ENCODE results near the gene ATG16L2.
"Not testable (repeated sequence)": the region's sequence is repeated elsewhere in the genome, so short reads cannot be mapped to it uniquely, and the experiment has no call there.

The ATG16L2 gene

GRCh38 chr11:72826191-72826941, 12.2 kb downstream of the ATG16L2 start:
- no peak overlapping the region for H3K4me3 ChIP-seq (ENCODE audit: low read depth, low read length)
- no peak overlapping the region for H3K9ac ChIP-seq (ENCODE audit: low read length)
- H3K9me3 ChIP-seq (ENCODE audit: insufficient read depth, low read depth, low read length), result no peaks in the 10 kb centered on the region
- no peak overlapping the region for H2AK5ac ChIP-seq (ENCODE audit: low read length)
- H3K27ac ChIP-seq (ENCODE audit: low read depth, low read length), result no peak overlapping the region
- H3K23ac ChIP-seq (ENCODE audit: low read length), result no peak overlapping the region
- H3K79me1 ChIP-seq (ENCODE audit: low read length), result peaks cover 2% of the 10 kb centered on the region
- no peak overlapping the region for H3K14ac ChIP-seq (ENCODE audit: low read length)
- H4K12ac ChIP-seq (ENCODE audit: low read depth, low read length), result no peak overlapping the region
- WGBS (ENCODE audit: extremely low coverage, insufficient coverage, insufficient read length), result no CpG with 5 or more reads among the region's 15 CpGs
- peaks cover 5 to 9% of the 10 kb centered on the region in 2 experiments for H3K4me1 ChIP-seq (ENCODE audit: control insufficient read depth in 1 of 2, insufficient read depth in 2 of 2, low read length in 2 of 2)
- no peak overlapping the region for H3K4ac ChIP-seq (ENCODE audit: low read depth, low read length)
- H3K18ac ChIP-seq (ENCODE audit: low read length), result no peak overlapping the region
- H3K36me3 ChIP-seq (ENCODE audit: control insufficient read depth in 1 of 2, insufficient read depth in 2 of 2, low read length in 2 of 2), result no peaks in the 10 kb centered on the region
- H2BK120ac ChIP-seq (ENCODE audit: insufficient read depth, low read length, poor library complexity), result no peak overlapping the region
- H2BK5ac ChIP-seq (ENCODE audit: low read depth, low read length, poor library complexity), result no peak overlapping the region
- H3K79me2 ChIP-seq (ENCODE audit: control insufficient read depth, insufficient read depth, low read length, poor library complexity), result no peaks in the 10 kb centered on the region
- H3K27me3 ChIP-seq (ENCODE audit: insufficient read depth, low read length), result no peaks in the 10 kb centered on the region
- no peak overlapping the region for H2AFZ ChIP-seq (ENCODE audit: insufficient read depth, low read length, poor library complexity)
- no peak overlapping the region for H2BK12ac ChIP-seq (ENCODE audit: low read length)
- H3K4me2 ChIP-seq (ENCODE audit: low read length), result no peak overlapping the region
- H4K8ac ChIP-seq (ENCODE audit: low read depth, low read length), result no peak overlapping the region
- H4K91ac ChIP-seq (ENCODE audit: low read depth, low read length), result no peak overlapping the region
- no peak for DNase-seq

- Histone ChIP-seq H3K4me2 (ENCODE audit: low read length) (no peak overlapping the region), H4K91ac (ENCODE audit: low read depth, low read length) (no peak overlapping the region), H3K27me3 (ENCODE audit: insufficient read depth, low read length) (no peaks in the 10 kb centered on the region), H3K36me3 (ENCODE audit: control insufficient read depth in 1 of 2, insufficient read depth in 2 of 2, low read length in 2 of 2) (no peaks in the 10 kb centered on the region), H3K4ac (ENCODE audit: low read depth, low read length) (no peak overlapping the region), H3K27ac (ENCODE audit: low read depth, low read length) (no peak overlapping the region), H2BK120ac (ENCODE audit: insufficient read depth, low read length, poor library complexity) (no peak overlapping the region), H2BK12ac (ENCODE audit: low read length) (no peak overlapping the region), H2AK5ac (ENCODE audit: low read length) (no peak overlapping the region), H3K9me3 (ENCODE audit: insufficient read depth, low read depth, low read length) (no peaks in the 10 kb centered on the region), H2BK5ac (ENCODE audit: low read depth, low read length, poor library complexity) (no peak overlapping the region), H4K8ac (ENCODE audit: low read depth, low read length) (no peak overlapping the region), H3K23ac (ENCODE audit: low read length) (no peak overlapping the region), H3K79me2 (ENCODE audit: control insufficient read depth, insufficient read depth, low read length, poor library complexity) (no peaks in the 10 kb centered on the region), H3K79me1 (ENCODE audit: low read length) (no peaks in the 10 kb centered on the region), H3K4me1 (ENCODE audit: control insufficient read depth in 1 of 2, insufficient read depth in 2 of 2, low read length in 2 of 2) (peaks cover 3 to 4% of the 10 kb centered on the region in 2 experiments), H3K14ac (ENCODE audit: low read length) (no peak overlapping the region), H3K4me3 (ENCODE audit: low read depth, low read length) (no peak overlapping the region), H3K9ac (ENCODE audit: low read length) (no peak overlapping the region), H3K18ac (ENCODE audit: low read length) (no peak overlapping the region), H4K12ac (ENCODE audit: low read depth, low read length) (no peak overlapping the region), H2AFZ (ENCODE audit: insufficient read depth, low read length, poor library complexity) (no peak overlapping the region)
- DNase-seq, result peak in 1 of 2 donors; percentile 72
- WGBS (ENCODE audit: extremely low coverage, insufficient coverage, insufficient read length), result no CpG with 5 or more reads among the region's 8 CpGs
Observed at GRCh38 chr11:72826942-72827480, 12.8 kb downstream of the ATG16L2 start.

GRCh38 chr11:72827656-72828055, 13.4 kb downstream of the ATG16L2 start:
- not testable (repeated sequence) for H2BK5ac ChIP-seq (ENCODE audit: low read depth, low read length, poor library complexity); H4K12ac ChIP-seq (ENCODE audit: low read depth, low read length); H4K8ac ChIP-seq (ENCODE audit: low read depth, low read length); H3K9ac ChIP-seq (ENCODE audit: low read length); H3K23ac ChIP-seq (ENCODE audit: low read length); H3K79me1 ChIP-seq (ENCODE audit: low read length); H4K91ac ChIP-seq (ENCODE audit: low read depth, low read length); H3K4me2 ChIP-seq (ENCODE audit: low read length); H3K18ac ChIP-seq (ENCODE audit: low read length); H3K4me1 ChIP-seq (ENCODE audit: control insufficient read depth in 1 of 2, insufficient read depth in 2 of 2, low read length in 2 of 2); H3K9me3 ChIP-seq (ENCODE audit: insufficient read depth, low read depth, low read length); H3K79me2 ChIP-seq (ENCODE audit: control insufficient read depth, insufficient read depth, low read length, poor library complexity); H3K4me3 ChIP-seq (ENCODE audit: low read depth, low read length); H2AK5ac ChIP-seq (ENCODE audit: low read length); H3K27ac ChIP-seq (ENCODE audit: low read depth, low read length); H2BK12ac ChIP-seq (ENCODE audit: low read length); H2BK120ac ChIP-seq (ENCODE audit: insufficient read depth, low read length, poor library complexity); H2AFZ ChIP-seq (ENCODE audit: insufficient read depth, low read length, poor library complexity); H3K14ac ChIP-seq (ENCODE audit: low read length); H3K4ac ChIP-seq (ENCODE audit: low read depth, low read length); H3K36me3 ChIP-seq (ENCODE audit: control insufficient read depth in 1 of 2, insufficient read depth in 2 of 2, low read length in 2 of 2); H3K27me3 ChIP-seq (ENCODE audit: insufficient read depth, low read length)
- peak; percentile 62 to 83 for DNase-seq
- WGBS (ENCODE audit: extremely low coverage, insufficient coverage, insufficient read length), result no CpG with 5 or more reads among the region's 11 CpGs

- Histone ChIP-seq H3K23ac (ENCODE audit: low read length) (no peak overlapping the region), H4K8ac (ENCODE audit: low read depth, low read length) (peak overlapping the region; percentile 29), H3K4me3 (ENCODE audit: low read depth, low read length) (no peak overlapping the region), H3K79me1 (ENCODE audit: low read length) (no peaks in the 10 kb centered on the region), H4K91ac (ENCODE audit: low read depth, low read length) (no peak overlapping the region), H3K18ac (ENCODE audit: low read length) (no peak overlapping the region), H3K4ac (ENCODE audit: low read depth, low read length) (no peak overlapping the region), H2BK5ac (ENCODE audit: low read depth, low read length, poor library complexity) (no peak overlapping the region), H3K9me3 (ENCODE audit: insufficient read depth, low read depth, low read length) (no peaks in the 10 kb centered on the region), H3K36me3 (ENCODE audit: control insufficient read depth in 1 of 2, insufficient read depth in 2 of 2, low read length in 2 of 2) (no peaks in the 10 kb centered on the region), H3K79me2 (ENCODE audit: control insufficient read depth, insufficient read depth, low read length, poor library complexity) (no peaks in the 10 kb centered on the region), H2BK120ac (ENCODE audit: insufficient read depth, low read length, poor library complexity) (no peak overlapping the region), H3K27me3 (ENCODE audit: insufficient read depth, low read length) (no peaks in the 10 kb centered on the region), H2AFZ (ENCODE audit: insufficient read depth, low read length, poor library complexity) (no peak overlapping the region), H3K4me1 (ENCODE audit: control insufficient read depth in 1 of 2, insufficient read depth in 2 of 2, low read length in 2 of 2) (peaks cover 0 to 4% of the 10 kb centered on the region in 2 experiments), H3K4me2 (ENCODE audit: low read length) (no peak overlapping the region), H3K27ac (ENCODE audit: low read depth, low read length) (no peak overlapping the region), H4K12ac (ENCODE audit: low read depth, low read length) (no peak overlapping the region), H2BK12ac (ENCODE audit: low read length) (no peak overlapping the region), H2AK5ac (ENCODE audit: low read length) (no peak overlapping the region), H3K14ac (ENCODE audit: low read length) (no peak overlapping the region), H3K9ac (ENCODE audit: low read length) (no peak overlapping the region)
- no CpG with 5 or more reads among the region's 11 CpGs for WGBS (ENCODE audit: extremely low coverage, insufficient coverage, insufficient read length)
- peak in 1 of 2 donors; percentile 56 for DNase-seq
Observed at GRCh38 chr11:72828081-72828567, 13.9 kb downstream of the ATG16L2 start.

Data from trophoblast cell (in vitro differentiated cells and primary cell).